Transverse colon (tissue), 4 donors: Measurements from ENCODE around the gene AOC1.

ENCODE experiments used
- CTCF ChIP-seq, 5 experiments: fragments of 200-600 bp in 3 of 5; fragments of 450-650 bp in 2 of 5; sonication (generic) in 3 of 5; IDR thresholded peaks; 1 replicate in 2 of 5; 2 replicates in 3 of 5; pipeline ENCODE4 v1.5.1; 2016 to 2017; ENCODE audit warnings: antibody characterized with exemption in 5 of 5, inconsistent platforms in 3 of 5, mild to moderate bottlenecking in 2 of 5, moderate library complexity in 1 of 5
- EP300 ChIP-seq: sonication (generic); formaldehyde crosslinking; IDR thresholded peaks from one replicate; pipeline ENCODE4 v1.6.1; 2017; ENCODE audit warnings: antibody characterized with exemption, low read depth
- POLR2A ChIP-seq: fragments of 450-650 bp; IDR thresholded peaks from one replicate; pipeline ENCODE4 v1.6.1; 2016; ENCODE audit warnings: antibody characterized with exemption, mild to moderate bottlenecking, moderate library complexity
- POLR2AphosphoS5 ChIP-seq, 3 donors: sonication (generic); formaldehyde crosslinking; IDR thresholded peaks; one replicate each; pipeline ENCODE4 v1.6.1; 2016; ENCODE audit warnings: antibody characterized with exemption in 3 of 3

- TF ChIP-seq CTCF (IDR thresholded peaks at IDR 0.05), result no peak
- no peak for TF ChIP-seq POLR2A
- TF ChIP-seq POLR2AphosphoS5 (IDR thresholded peaks at IDR 0.05), result no peak
- no peak for TF ChIP-seq EP300
These were observed 3.4 kb downstream of the AOC1 start for GRCh38 chr7:150855476-150856302.
